Upper lobe of right lung (tissue), 1 donor: Measurements from ENCODE around the gene GAB3. TPM values are rescaled to one million over a fixed set of nuclear protein-coding genes. Genes with fewer than 3 reads are reported as not detected.

Source experiments
- ATAC-seq: fragments of 200-7000 bp; cut with Tn5 transposase; one replicate; pipeline ENCODE4 v1.9.1; 2020; ENCODE audit warnings: mild to moderate bottlenecking, moderate library complexity
- DNase-seq: peaks from one replicate; pipeline ENCODE4 v3.0.0-alpha.2; 2020
- H3K27ac ChIP-seq: fragments of 200-600 bp; one replicate; pipeline ENCODE4 v1.8.0; 2022
- H3K27me3 ChIP-seq: fragments of 200-600 bp; one replicate; pipeline ENCODE4 v1.8.0; 2022; ENCODE audit warnings: mild to moderate bottlenecking
- H3K36me3 ChIP-seq: fragments of 200-600 bp; one replicate; pipeline ENCODE4 v1.8.0; 2022
- H3K4me1 ChIP-seq: fragments of 200-600 bp; one replicate; pipeline ENCODE4 v1.8.0; 2022
- H3K4me3 ChIP-seq: fragments of 200-600 bp; one replicate; pipeline ENCODE4 v1.8.0; 2022; ENCODE audit warnings: mild to moderate bottlenecking
- H3K9me3 ChIP-seq: fragments of 200-600 bp; one replicate; pipeline ENCODE4 v1.8.0; 2022
- CTCF ChIP-seq: fragments of 200-600 bp; IDR thresholded peaks from one replicate; pipeline ENCODE4 v1.8.0; 2022; ENCODE audit warnings: antibody characterized with exemption
- intact Hi-C: fragments of 100-400 bp; cut with DNase I; formaldehyde crosslinking; loops from one replicate; pipeline ENCODE4 v1.11.0; 2022
- total RNA-seq: library from RNA; stranded (reverse); fragmentation: NEBNext Ultra II Directional; extraction: Animal tissue kit (Norgen Biotek cat#: 25700); gene quantifications from one replicate; pipeline ENCODE4 v1.2.1, GENCODE V29; 2021
- donor health status: DM: no; HTN: yes; CAD: no; lungs with severe emphysema.

GAB3 gene
- total RNA-seq, 1 donor from 2014 or later = 12.9 TPM

GRCh38 chrX:154660541-154660940 is 90.3 kb downstream of the GAB3 start:
- intact Hi-C loops = no loop called here
- ATAC-seq (no peak), DNase-seq (no peak)
- H3K9me3 ChIP-seq = no peaks in the 10 kb centered on the region
- H3K36me3 ChIP-seq = no peaks in the 10 kb centered on the region
- H3K4me1 ChIP-seq = no peaks in the 10 kb centered on the region
- H3K27ac ChIP-seq = no peak overlapping the region
- H3K4me3 ChIP-seq = no peak overlapping the region
- no peak for TF ChIP-seq CTCF
- H3K27me3 ChIP-seq = no peaks in the 10 kb centered on the region

- DNase-seq = no peak
- no peak for TF ChIP-seq CTCF
- no peaks in the 10 kb centered on the region for H3K9me3 ChIP-seq
- H3K36me3 ChIP-seq = no peaks in the 10 kb centered on the region
- H3K27me3 ChIP-seq = no peaks in the 10 kb centered on the region
- H3K4me1 ChIP-seq = no peaks in the 10 kb centered on the region
- intact Hi-C loops = no loop called here
- H3K4me3 ChIP-seq = no peak overlapping the region
- no peak overlapping the region for H3K27ac ChIP-seq
- ATAC-seq = no peak
Measured at GRCh38 chrX:154658957-154659356, 91.9 kb downstream of the GAB3 start.

GRCh38 chrX:154658187-154658586 is 92.7 kb downstream of the GAB3 start:
- intact Hi-C loops = no loop called here
- Histone ChIP-seq H3K36me3 (no peaks in the 10 kb centered on the region), H3K27ac (no peak overlapping the region), H3K9me3 (no peaks in the 10 kb centered on the region), H3K4me1 (no peaks in the 10 kb centered on the region), H3K4me3 (no peak overlapping the region), H3K27me3 (no peaks in the 10 kb centered on the region)
- DNase-seq (no peak), ATAC-seq (no peak)
- no peak for TF ChIP-seq CTCF

- H3K4me1 ChIP-seq = no peaks in the 10 kb centered on the region
- intact Hi-C loops = no loop called here
- DNase-seq = no peak
Measured at GRCh38 chrX:154657226-154657805, 93.6 kb downstream of the GAB3 start.

GRCh38 chrX:154655786-154656185 is 95.1 kb downstream of the GAB3 start:
- no peak overlapping the region for H3K27ac ChIP-seq
- no peak for DNase-seq

More at GRCh38 chrX:154657226-154657805, 93.6 kb downstream of the GAB3 start:
- no peak for ATAC-seq
- no peaks in the 10 kb centered on the region for H3K9me3 ChIP-seq
- no peak overlapping the region for H3K27ac ChIP-seq
- H3K36me3 ChIP-seq = no peaks in the 10 kb centered on the region
- no peak overlapping the region for H3K4me3 ChIP-seq
- H3K27me3 ChIP-seq = no peaks in the 10 kb centered on the region
- TF ChIP-seq CTCF = no peak

More at GRCh38 chrX:154655786-154656185, 95.1 kb downstream of the GAB3 start:
- Histone ChIP-seq H3K4me1 (no peaks in the 10 kb centered on the region), H3K36me3 (no peaks in the 10 kb centered on the region), H3K9me3 (no peaks in the 10 kb centered on the region), H3K27me3 (no peaks in the 10 kb centered on the region), H3K4me3 (no peak overlapping the region)
- intact Hi-C loops = no loop called here
- TF ChIP-seq CTCF = no peak
- no peak for ATAC-seq
